Spleen (tissue), 11 donors: Measurements from ENCODE around the gene SMIM1. TPM values are rescaled to one million over a fixed set of nuclear protein-coding genes. Genes with fewer than 3 reads are reported as not detected.

ENCODE experiments used
- DNase-seq: peaks from one replicate; pipeline ENCODE4 v3.0.0-alpha.2; 2020
- H3K27ac ChIP-seq, 8 donors: fragments of 200-600 bp; sonication (generic) in 7 of 8; 1 replicate in 4 of 8; 2 replicates in 4 of 8; pipeline versions ENCODE4 v1.5.0 to v1.8.0; 2016 to 2021; ENCODE audit warnings: inconsistent platforms in 4 of 8, mild to moderate bottlenecking in 4 of 8, moderate library complexity in 1 of 8
- H3K27me3 ChIP-seq, 7 donors: fragments of 200-600 bp; sonication (generic) in 6 of 7; replicated peaks in 1 of 7; 1 replicate in 4 of 7; 2 replicates in 3 of 7; pipeline versions ENCODE4 v1.5.0 to v1.8.0; 2016 to 2021; ENCODE audit warnings: inconsistent platforms in 3 of 7, mild to moderate bottlenecking in 1 of 7
- H3K36me3 ChIP-seq, 6 donors: fragments of 200-600 bp; sonication (generic) in 5 of 6; 1 replicate in 4 of 6; 2 replicates in 2 of 6; pipeline versions ENCODE4 v1.5.0 to v1.8.0; 2016 to 2021; ENCODE audit warnings: inconsistent platforms in 2 of 6
- H3K4me1 ChIP-seq, 6 donors: fragments of 200-600 bp; sonication (generic) in 5 of 6; 1 replicate in 3 of 6; 2 replicates in 3 of 6; pipeline versions ENCODE4 v1.5.0 to v1.8.0; 2016 to 2021; ENCODE audit warnings: inconsistent platforms in 3 of 6
- H3K4me3 ChIP-seq, 8 donors: fragments of 200-600 bp; sonication (generic) in 7 of 8; 1 replicate in 4 of 8; 2 replicates in 4 of 8; pipeline versions ENCODE4 v1.5.0 to v1.8.0; 2016 to 2021; ENCODE audit warnings: inconsistent platforms in 4 of 8, mild to moderate bottlenecking in 4 of 8, moderate library complexity in 2 of 8
- H3K9me3 ChIP-seq, 8 donors: fragments of 200-600 bp; sonication (generic) in 7 of 8; 1 replicate in 4 of 8; 2 replicates in 4 of 8; pipeline versions ENCODE4 v1.5.0 to v1.8.0; 2016 to 2021; ENCODE audit warnings: inconsistent platforms in 4 of 8
- CTCF ChIP-seq, 11 experiments: fragments of 200-600 bp in 7 of 11; fragments of 450-650 bp in 4 of 11; sonication (generic) in 4 of 11; IDR thresholded peaks in 8 of 11; conservative IDR thresholded peaks in 3 of 11; 1 replicate in 7 of 11; 2 replicates in 4 of 11; pipeline versions ENCODE4 v1.4.0 to v1.8.0; 2016 to 2021; ENCODE audit warnings: antibody characterized with exemption in 11 of 11, inconsistent platforms in 4 of 11, mild to moderate bottlenecking in 1 of 11
- POLR2A ChIP-seq, 3 donors: fragments of 450-650 bp; IDR thresholded peaks; one replicate each; pipeline ENCODE4 v1.5.1; 2017; ENCODE audit warnings: antibody characterized with exemption in 3 of 3, mild to moderate bottlenecking in 1 of 3
- POLR2AphosphoS5 ChIP-seq, 3 donors: sonication (generic); formaldehyde crosslinking; IDR thresholded peaks; one replicate each; pipeline ENCODE4 v1.5.1; 2017; ENCODE audit warnings: antibody characterized with exemption in 3 of 3
- WGBS, 5 donors: extraction: QIAGEN DNeasy Blood & Tissue Kit in 3 of 5; methylation state at CpG; one replicate each; pipeline versions ENCODE4 v1.1.5 to v1.1.7; 2013 to 2018; 5-methylcytosine and 5-hydroxymethylcytosine counted together
- intact Hi-C: fragments of 100-400 bp; cut with DNase I; formaldehyde crosslinking; loops from one replicate; pipeline ENCODE4 v1.15.0; 2023; ENCODE audit warnings: low total_unique reads
- polyA plus RNA-seq, 3 donors: library from polyadenylated mRNA; stranded (reverse); fragments of 200-250 nt; gene quantifications; one replicate each; pipeline ENCODE4 v1.2.1, GENCODE V29; 2013
- total RNA-seq, 7 donors: library from RNA; depleted of rRNA in 3 of 7; stranded (reverse); fragments of >200 nt in 3 of 7; fragmentation: NEBNext Ultra II Directional in 4 of 7; extraction: Animal tissue kit (Norgen Biotek cat#: 25700) in 4 of 7; gene quantifications; one replicate each; pipeline versions ENCODE4 v1.1.0 to v1.2.1, GENCODE V29; 2016 to 2021
- donor health status: healthy with polysubstance abuse.
- donor health status: DM: no; HTN: no; CAD: no; lungs with moderate emphysema.
- donor health status: DM: no; HTN: no; CAD: no.
- donor health status: Bipolar disorder and iron deficiency.
- donor health status: healthy.
- donor health status: DM: no; HTN: no; CAD: no.
- donor health status: DM: yes; HTN: yes; CAD: no.

SMIM1 gene
- total and polyA plus RNA-seq, 10 donors: 2.0 to 12.7 (median 4.6) TPM; not detected in 1

GRCh38 chr1:3811595-3811911 lies 39.0 kb downstream of the SMIM1 start:
- peaks cover 0 to 31% (median 21%) of the 10 kb centered on the region in 6 donors for H3K36me3 ChIP-seq

GRCh38 chr1:3814065-3814464 lies 41.5 kb downstream of the SMIM1 start:
- H3K27ac ChIP-seq: no peak overlapping the region
- no peaks in the 10 kb centered on the region for H3K27me3 ChIP-seq
- 93 to 100% (median 98%) methylated on average over 2 of the region's 2 CpGs for WGBS, 5 donors
- DNase-seq: no peak
- no peaks in the 10 kb centered on the region for H3K9me3 ChIP-seq
- intact Hi-C loops: no loop called here
- H3K4me3 ChIP-seq: no peak overlapping the region
- peaks cover 0 to 50% (median 23%) of the 10 kb centered on the region in 6 donors for H3K36me3 ChIP-seq
- TF ChIP-seq POLR2AphosphoS5 (IDR thresholded peaks at IDR 0.05): no peak
- TF ChIP-seq CTCF (IDR thresholded peaks at IDR 0.05 in 8 of 11, conservative IDR thresholded peaks at IDR 0.05 in 3 of 11): no peak
- no peak for TF ChIP-seq POLR2A (IDR thresholded peaks at IDR 0.05)
- H3K4me1 ChIP-seq: no peaks in the 10 kb centered on the region

More at GRCh38 chr1:3811595-3811911, 39.0 kb downstream of the SMIM1 start:
- no peaks in the 10 kb centered on the region for H3K27me3 ChIP-seq
- no peaks in the 10 kb centered on the region for H3K4me1 ChIP-seq
- intact Hi-C loops: no loop called here
- WGBS, 5 donors: 39 to 63% (median 52%) methylated on average over 2 of the region's 2 CpGs
- no peak overlapping the region for H3K27ac ChIP-seq
- H3K4me3 ChIP-seq: no peak overlapping the region
- DNase-seq: no peak
- peaks cover 0 to 9% (median 0%) of the 10 kb centered on the region in 8 donors for H3K9me3 ChIP-seq
- TF ChIP-seq POLR2A (IDR thresholded peaks at IDR 0.05) (no peak), POLR2AphosphoS5 (IDR thresholded peaks at IDR 0.05) (no peak), CTCF (IDR thresholded peaks at IDR 0.05 in 8 of 11, conservative IDR thresholded peaks at IDR 0.05 in 3 of 11) (no peak)

GRCh38 chr1:3814771-3815561 lies 42.4 kb downstream of the SMIM1 start:
- Histone ChIP-seq H3K27ac (no peak overlapping the region), H3K4me3 (no peak overlapping the region), H3K4me1 (no peaks in the 10 kb centered on the region), H3K9me3 (no peaks in the 10 kb centered on the region), H3K36me3 (peaks cover 0 to 59% (median 30%) of the 10 kb centered on the region in 6 donors), H3K27me3 (no peaks in the 10 kb centered on the region)
- WGBS, 5 donors: 91 to 96% (median 93%) methylated on average over 24 to 42 of the region's 42 CpGs
- DNase-seq: no peak
- peak in 1 of 3 donors; percentile 15 for TF ChIP-seq POLR2AphosphoS5 (IDR thresholded peaks at IDR 0.05)
- TF ChIP-seq POLR2A (IDR thresholded peaks at IDR 0.05): no peak
- TF ChIP-seq CTCF (IDR thresholded peaks at IDR 0.05 in 8 of 11, conservative IDR thresholded peaks at IDR 0.05 in 3 of 11): no peak
- intact Hi-C loops: no loop called here

- intact Hi-C loops: no loop called here
- H3K27ac ChIP-seq: no peak overlapping the region
- no peaks in the 10 kb centered on the region for H3K4me1 ChIP-seq
- H3K27me3 ChIP-seq: no peaks in the 10 kb centered on the region
- peaks cover 0 to 74% (median 44%) of the 10 kb centered on the region in 6 donors for H3K36me3 ChIP-seq
- no peak overlapping the region for H3K4me3 ChIP-seq
- H3K9me3 ChIP-seq: no peaks in the 10 kb centered on the region
- DNase-seq: no peak
- WGBS, 5 donors: 87 to 95% (median 93%) methylated on average over 31 to 38 of the region's 38 CpGs
- TF ChIP-seq POLR2AphosphoS5 (IDR thresholded peaks at IDR 0.05) (peak in 1 of 3 donors; percentile 57), POLR2A (IDR thresholded peaks at IDR 0.05) (no peak), CTCF (IDR thresholded peaks at IDR 0.05 in 8 of 11, conservative IDR thresholded peaks at IDR 0.05 in 3 of 11) (no peak)
Observed at GRCh38 chr1:3816331-3817137, 44.0 kb downstream of the SMIM1 start.
